T-helper 1 cell treated with Interleukin-12 subunit alpha and Interleukin-12 subunit beta and Interleukin-4 antibody, amounts not matched to agents 30 μg/mL and 1 μg/mL, for 36 hours (primary cell): ENCODE measurements around the gene TNNI3K.

Experiments
- H3K27ac Mint-ChIP-seq: one replicate; pipeline ENCODE4 v1.8.0; 2021; ENCODE audit warnings: mild to moderate bottlenecking, mixed read lengths
- H3K27me3 Mint-ChIP-seq: one replicate; pipeline ENCODE4 v1.8.0; 2021; ENCODE audit warnings: low read depth, mixed read lengths
- H3K36me3 Mint-ChIP-seq: one replicate; pipeline ENCODE4 v1.8.0; 2021; ENCODE audit warnings: low read depth, mixed read lengths
- H3K4me1 Mint-ChIP-seq: one replicate; pipeline ENCODE4 v1.8.0; 2021; ENCODE audit warnings: low read depth, mixed read lengths
- H3K4me3 Mint-ChIP-seq: one replicate; pipeline ENCODE4 v1.8.0; 2021; ENCODE audit warnings: mild to moderate bottlenecking, moderate library complexity, mixed read lengths
- H3K9me3 Mint-ChIP-seq: one replicate; pipeline ENCODE4 v1.8.0; 2021; ENCODE audit warnings: mixed read lengths

TNNI3K gene

DNA sequence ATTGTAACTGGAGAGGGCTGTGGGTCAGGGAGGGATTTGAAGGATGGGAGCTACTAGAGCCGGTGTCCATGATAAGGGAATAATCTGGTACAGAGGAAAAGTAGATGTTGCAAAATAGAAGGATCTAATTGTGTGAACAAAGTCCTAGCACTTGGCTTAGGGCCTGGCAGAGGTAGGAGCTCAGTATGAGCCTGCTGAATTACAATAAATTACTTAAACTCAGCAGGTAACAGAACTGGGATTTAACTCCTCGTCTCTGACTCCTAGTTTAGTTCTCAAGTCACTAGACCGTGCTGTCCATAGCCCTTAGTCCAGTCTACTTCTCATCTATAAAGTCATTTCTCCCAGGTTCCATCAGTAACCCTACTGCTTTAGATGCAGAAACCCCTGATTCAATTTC lies 157.0 kb downstream of the TNNI3K start:
- no peaks in the 10 kb centered on the region for H3K36me3 Mint-ChIP-seq
- no peak overlapping the region for H3K4me3 Mint-ChIP-seq
- H3K27ac Mint-ChIP-seq, result no peak overlapping the region
- no peaks in the 10 kb centered on the region for H3K27me3 Mint-ChIP-seq
- peaks cover 3% of the 10 kb centered on the region for H3K4me1 Mint-ChIP-seq
- H3K9me3 Mint-ChIP-seq, result no peaks in the 10 kb centered on the region

DNA sequence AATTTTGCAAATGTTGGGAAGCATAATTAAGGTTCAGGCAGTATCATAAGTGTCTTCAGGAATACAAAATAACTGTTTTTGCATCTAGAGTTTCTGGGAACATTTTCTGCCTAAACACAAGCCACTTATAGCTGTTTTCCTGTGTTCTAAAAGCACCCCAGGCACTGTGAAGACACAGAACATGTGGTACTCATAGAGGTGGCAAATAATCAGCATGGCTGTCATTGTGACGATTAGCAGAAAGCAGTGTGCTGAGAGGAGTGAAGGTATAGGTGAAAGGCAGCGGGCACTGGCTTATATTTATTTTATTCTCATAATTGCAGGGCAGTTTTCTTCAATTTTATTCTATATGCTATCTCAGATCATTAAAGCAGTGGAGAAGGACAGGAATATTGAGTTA lies 157.7 kb downstream of the TNNI3K start:
- Mint-ChIP-seq H3K4me1 (peaks cover 3% of the 10 kb centered on the region), H3K27ac (no peak overlapping the region), H3K27me3 (no peaks in the 10 kb centered on the region), H3K36me3 (no peaks in the 10 kb centered on the region), H3K9me3 (no peaks in the 10 kb centered on the region), H3K4me3 (no peak overlapping the region)

DNA sequence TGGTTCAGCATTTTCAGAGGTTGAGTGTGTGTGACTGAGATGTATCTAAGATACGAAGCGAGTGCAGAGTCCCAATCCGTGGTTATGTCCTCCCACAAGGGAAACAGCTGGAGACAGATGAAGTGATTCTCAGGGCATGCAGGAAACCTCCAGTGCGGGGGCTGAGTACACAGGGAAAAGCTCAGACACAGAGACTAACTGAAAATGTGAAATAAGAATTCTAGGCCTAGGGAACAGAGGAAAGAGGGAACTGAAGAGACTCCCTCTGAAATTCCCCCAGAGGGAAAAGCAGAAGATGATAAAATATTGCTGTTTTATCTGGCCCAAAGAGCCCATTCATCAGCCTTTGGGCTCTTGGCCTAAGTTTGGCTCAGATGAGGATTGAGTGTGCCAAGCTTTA lies 160.4 kb downstream of the TNNI3K start:
- no peaks in the 10 kb centered on the region for H3K36me3 Mint-ChIP-seq
- no peak overlapping the region for H3K4me3 Mint-ChIP-seq
- peaks cover 3% of the 10 kb centered on the region for H3K4me1 Mint-ChIP-seq
- no peaks in the 10 kb centered on the region for H3K27me3 Mint-ChIP-seq
- H3K9me3 Mint-ChIP-seq, result no peaks in the 10 kb centered on the region
- H3K27ac Mint-ChIP-seq, result no peak overlapping the region

DNA sequence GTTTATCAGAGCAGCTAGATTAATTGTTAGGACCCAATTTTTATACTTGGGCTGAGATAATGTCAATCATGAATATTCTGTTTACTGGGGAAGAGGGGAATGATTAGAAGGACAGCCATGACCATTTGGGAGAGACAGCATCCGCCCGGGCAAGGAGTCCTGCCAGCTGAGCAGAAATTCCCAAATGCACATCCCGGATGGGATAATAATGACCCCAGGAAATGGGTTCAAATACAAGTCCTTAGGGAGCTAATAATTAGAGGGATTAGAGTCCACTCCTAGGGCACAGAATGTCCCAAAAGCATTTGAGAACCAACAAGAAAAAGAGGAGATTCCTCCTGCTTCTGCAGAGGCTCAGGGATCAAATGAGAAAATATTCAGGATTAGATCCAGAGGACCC lies 161.3 kb downstream of the TNNI3K start:
- Mint-ChIP-seq H3K4me3 (no peak overlapping the region), H3K36me3 (no peaks in the 10 kb centered on the region), H3K27me3 (no peaks in the 10 kb centered on the region), H3K9me3 (no peaks in the 10 kb centered on the region), H3K4me1 (peaks cover 3% of the 10 kb centered on the region), H3K27ac (no peak overlapping the region)

DNA sequence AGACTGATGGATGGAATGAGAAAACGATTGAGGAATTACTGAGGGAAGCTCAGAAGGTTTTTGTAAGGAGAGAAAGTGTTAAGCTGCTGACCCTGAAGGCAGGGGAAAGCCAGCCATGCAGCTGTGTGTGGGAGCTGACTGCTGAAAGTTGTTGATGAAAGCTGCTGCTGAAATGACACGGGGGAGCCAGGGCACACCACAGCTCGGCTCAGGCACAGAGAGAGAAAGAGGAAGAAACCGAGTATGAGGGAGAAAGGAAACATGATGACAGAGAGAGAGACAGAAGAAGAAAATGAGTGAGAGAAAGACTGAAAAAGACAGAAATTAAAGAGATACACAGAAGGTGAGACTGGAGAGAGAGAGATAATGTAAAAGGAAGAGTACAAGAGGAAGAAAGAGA lies 161.7 kb downstream of the TNNI3K start:
- H3K36me3 Mint-ChIP-seq, result no peaks in the 10 kb centered on the region
- no peaks in the 10 kb centered on the region for H3K9me3 Mint-ChIP-seq
- H3K4me1 Mint-ChIP-seq, result peaks cover 3% of the 10 kb centered on the region
- H3K27me3 Mint-ChIP-seq, result no peaks in the 10 kb centered on the region
- no peak overlapping the region for H3K4me3 Mint-ChIP-seq
- H3K27ac Mint-ChIP-seq, result no peak overlapping the region

DNA sequence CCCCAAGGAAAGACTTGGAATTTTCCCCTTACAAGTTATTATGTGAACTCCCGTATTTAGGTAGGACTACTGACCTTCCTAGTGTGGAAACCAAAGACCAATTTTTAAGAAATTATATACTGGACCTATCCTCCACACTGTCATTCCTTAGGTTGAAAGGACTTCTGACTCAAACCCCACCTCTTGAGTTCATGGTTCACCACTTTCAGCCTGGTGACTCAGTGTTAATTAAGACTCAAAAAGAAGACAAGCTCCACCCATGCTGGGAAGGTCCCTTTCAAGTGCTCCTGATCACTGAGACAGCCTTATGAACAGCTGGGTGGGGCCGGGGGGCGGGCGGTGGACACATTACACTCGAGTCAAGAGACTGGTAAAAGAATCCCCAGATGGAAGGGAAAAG lies 164.1 kb downstream of the TNNI3K start:
- Mint-ChIP-seq H3K36me3 (no peaks in the 10 kb centered on the region), H3K27me3 (no peaks in the 10 kb centered on the region), H3K27ac (no peak overlapping the region), H3K9me3 (no peaks in the 10 kb centered on the region), H3K4me3 (no peak overlapping the region), H3K4me1 (peaks cover 3% of the 10 kb centered on the region)

DNA sequence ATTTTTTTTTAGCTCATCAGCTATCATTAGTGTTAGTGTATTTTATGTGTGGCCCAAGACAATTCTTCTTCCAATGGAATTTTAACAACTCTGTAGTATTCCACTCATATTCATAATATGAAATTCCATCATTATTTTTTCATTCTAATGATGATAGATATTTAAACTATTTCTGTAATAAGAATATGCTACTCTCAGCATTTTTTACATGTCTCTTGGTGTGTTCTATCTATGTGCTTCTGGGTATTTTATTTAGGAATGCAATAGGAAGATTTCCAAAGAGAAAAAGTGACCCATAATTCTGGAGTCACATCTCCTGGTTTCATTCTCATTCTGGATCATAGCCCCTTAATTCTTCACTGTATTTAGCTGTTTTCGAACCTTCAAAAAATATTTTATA lies 167.7 kb downstream of the TNNI3K start:
- Mint-ChIP-seq H3K27me3 (no peaks in the 10 kb centered on the region), H3K9me3 (no peaks in the 10 kb centered on the region), H3K4me3 (no peak overlapping the region), H3K4me1 (no peaks in the 10 kb centered on the region), H3K27ac (no peak overlapping the region), H3K36me3 (no peaks in the 10 kb centered on the region)

DNA sequence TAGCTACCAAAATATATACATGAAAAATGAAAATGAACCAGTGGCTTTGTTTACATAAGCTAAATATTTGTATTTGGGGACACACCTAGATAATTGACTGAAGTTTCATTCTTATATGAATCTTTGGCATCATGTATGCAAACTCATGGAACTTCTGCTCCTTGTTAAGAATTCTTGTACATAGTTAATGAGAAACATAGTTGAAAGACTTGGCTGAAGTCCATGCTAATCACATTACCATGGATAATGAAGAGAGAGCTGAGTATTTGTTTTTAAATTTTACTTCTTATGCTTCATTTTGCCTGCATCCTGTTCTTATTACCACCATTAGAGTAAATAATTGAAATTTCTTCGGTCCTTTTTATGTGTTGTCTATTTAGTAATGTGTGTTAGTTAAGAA lies 168.4 kb downstream of the TNNI3K start:
- no peaks in the 10 kb centered on the region for H3K27me3 Mint-ChIP-seq
- no peaks in the 10 kb centered on the region for H3K4me1 Mint-ChIP-seq

DNA sequence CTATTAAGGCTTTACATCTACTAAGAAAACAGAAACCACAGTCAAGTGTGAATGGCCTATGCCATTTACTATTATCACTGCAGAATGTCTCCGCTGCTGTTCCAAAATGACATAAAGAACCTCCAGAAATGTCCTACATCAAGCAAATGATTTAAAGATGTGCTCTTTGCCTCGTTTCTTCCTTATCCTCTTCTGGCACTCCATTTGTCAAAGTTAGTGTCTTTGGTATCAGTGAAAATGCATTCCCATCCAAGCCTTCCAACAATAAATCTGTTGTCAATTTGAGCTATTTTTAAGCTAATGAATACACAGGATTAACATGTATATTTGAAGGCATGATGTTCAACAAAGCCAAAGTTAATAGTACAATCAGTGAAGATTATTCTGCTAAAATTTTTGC lies 171.6 kb downstream of the TNNI3K start:
- Mint-ChIP-seq H3K4me1 (no peaks in the 10 kb centered on the region), H3K36me3 (no peaks in the 10 kb centered on the region), H3K27ac (no peak overlapping the region)

More for the DNA sequence above, 168.4 kb downstream of the TNNI3K start:
- no peak overlapping the region for H3K4me3 Mint-ChIP-seq
- H3K9me3 Mint-ChIP-seq, result no peaks in the 10 kb centered on the region
- no peak overlapping the region for H3K27ac Mint-ChIP-seq
- no peaks in the 10 kb centered on the region for H3K36me3 Mint-ChIP-seq

DNA sequence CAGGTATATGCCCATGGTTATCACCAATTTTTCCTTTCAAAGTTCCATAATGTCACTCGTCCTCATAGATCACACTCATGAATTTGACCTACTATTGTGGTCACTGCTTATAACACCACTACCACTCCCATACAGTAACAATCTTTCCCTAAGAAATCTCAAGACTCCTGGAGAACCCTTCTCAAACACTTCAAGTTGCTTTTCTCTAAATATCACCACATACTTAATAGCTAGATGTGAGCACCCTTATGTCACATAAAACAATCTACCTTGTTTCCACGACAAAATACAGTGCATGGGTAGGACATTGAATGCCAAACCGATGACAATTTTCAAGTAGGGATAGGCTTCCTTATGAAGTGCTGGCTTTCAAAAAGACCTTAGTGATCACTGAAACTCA lies 172.7 kb downstream of the TNNI3K start:
- H3K4me3 Mint-ChIP-seq, result no peak overlapping the region
- no peaks in the 10 kb centered on the region for H3K27me3 Mint-ChIP-seq
- no peak overlapping the region for H3K27ac Mint-ChIP-seq
- no peaks in the 10 kb centered on the region for H3K36me3 Mint-ChIP-seq
- no peaks in the 10 kb centered on the region for H3K4me1 Mint-ChIP-seq
- H3K9me3 Mint-ChIP-seq, result no peaks in the 10 kb centered on the region

More for the DNA sequence above, 171.6 kb downstream of the TNNI3K start:
- Mint-ChIP-seq H3K4me3 (no peak overlapping the region), H3K27me3 (no peaks in the 10 kb centered on the region), H3K9me3 (no peaks in the 10 kb centered on the region)

DNA sequence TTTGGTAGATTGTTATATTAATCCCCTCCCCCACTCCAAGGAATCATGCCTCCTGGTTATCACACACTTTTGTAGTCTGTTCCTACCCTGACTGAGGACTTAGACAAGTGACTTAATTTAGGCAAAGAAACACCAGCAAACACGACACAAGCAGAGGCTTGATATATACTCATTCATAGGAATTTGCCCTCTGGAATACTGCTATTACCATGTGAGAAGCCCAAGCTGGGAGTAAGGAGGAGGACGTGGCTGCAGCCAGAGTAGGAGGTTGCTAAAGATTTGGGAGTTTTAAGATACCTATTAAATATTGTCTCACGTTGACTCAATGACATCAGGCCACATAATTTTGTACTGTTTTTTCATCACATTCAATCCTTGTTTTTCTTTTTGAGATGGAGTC lies 177.1 kb downstream of the TNNI3K start:
- Mint-ChIP-seq H3K4me3 (no peak overlapping the region), H3K9me3 (no peaks in the 10 kb centered on the region), H3K36me3 (peaks cover 1% of the 10 kb centered on the region), H3K4me1 (no peaks in the 10 kb centered on the region), H3K27ac (no peak overlapping the region), H3K27me3 (no peaks in the 10 kb centered on the region)

DNA sequence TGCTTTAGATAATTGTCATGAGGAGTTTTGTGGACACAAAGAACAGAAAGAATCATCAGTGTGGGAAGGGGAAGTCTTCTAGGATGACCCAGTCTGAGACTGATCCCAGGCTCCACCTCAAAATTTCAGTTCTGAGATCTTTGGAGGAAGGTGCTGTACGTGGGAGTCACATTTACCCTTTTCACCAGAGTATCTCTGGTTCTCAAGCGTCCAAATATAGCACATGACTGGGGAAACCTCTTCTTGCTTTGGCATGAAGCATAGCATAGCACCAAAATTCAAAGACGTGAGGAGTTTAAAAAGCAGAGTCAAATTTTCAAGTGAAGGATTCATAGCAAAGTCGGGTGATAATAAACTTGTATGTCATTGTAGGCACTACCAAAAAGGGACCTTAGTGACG lies 180.7 kb downstream of the TNNI3K start:
- Mint-ChIP-seq H3K9me3 (no peaks in the 10 kb centered on the region), H3K27ac (no peak overlapping the region), H3K27me3 (no peaks in the 10 kb centered on the region), H3K4me3 (no peak overlapping the region), H3K4me1 (no peaks in the 10 kb centered on the region), H3K36me3 (peaks cover 1% of the 10 kb centered on the region)

DNA sequence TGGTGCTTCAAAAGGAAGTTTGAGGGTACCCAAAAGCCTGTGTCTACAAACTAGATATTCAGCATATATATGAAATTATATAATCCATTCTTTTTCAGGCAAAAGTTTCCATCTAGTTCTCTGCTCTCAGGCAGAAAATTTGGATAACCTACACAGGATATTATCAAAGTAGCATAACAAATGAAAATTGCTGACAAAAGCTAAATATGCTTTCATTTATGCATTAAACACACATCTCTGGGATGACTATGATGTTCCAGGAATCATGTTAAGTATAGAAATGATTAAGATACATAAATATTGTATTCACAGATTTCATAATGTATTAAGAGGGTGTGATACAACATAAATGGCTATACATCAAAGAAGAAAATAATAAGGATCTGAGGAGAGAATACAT lies 184.4 kb downstream of the TNNI3K start:
- no peak overlapping the region for H3K4me3 Mint-ChIP-seq
- no peak overlapping the region for H3K27ac Mint-ChIP-seq
- no peaks in the 10 kb centered on the region for H3K27me3 Mint-ChIP-seq

DNA sequence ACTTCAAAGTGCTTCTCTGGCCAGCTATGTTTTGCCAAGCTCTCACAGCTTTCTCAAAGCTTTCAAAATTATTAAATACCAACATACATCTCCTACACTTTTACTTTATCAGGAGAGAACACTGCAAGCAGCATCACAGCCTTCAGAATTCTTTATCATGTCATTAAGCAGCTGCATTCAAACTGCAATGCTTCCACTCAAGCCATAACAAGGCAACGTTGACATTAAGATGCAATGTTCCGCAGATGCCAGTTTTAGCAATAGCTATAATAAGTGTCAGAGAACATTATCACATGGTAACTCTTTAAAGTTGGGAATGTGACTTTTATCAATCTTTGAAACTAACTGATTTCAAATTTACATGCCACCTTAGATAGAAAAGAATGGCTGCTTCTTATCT lies 185.3 kb downstream of the TNNI3K start:
- H3K9me3 Mint-ChIP-seq, result no peaks in the 10 kb centered on the region
- no peaks in the 10 kb centered on the region for H3K36me3 Mint-ChIP-seq
- H3K27me3 Mint-ChIP-seq, result no peaks in the 10 kb centered on the region
- H3K27ac Mint-ChIP-seq, result no peak overlapping the region
- no peak overlapping the region for H3K4me3 Mint-ChIP-seq
- H3K4me1 Mint-ChIP-seq, result no peaks in the 10 kb centered on the region

More for the DNA sequence above, 184.4 kb downstream of the TNNI3K start:
- H3K9me3 Mint-ChIP-seq, result no peaks in the 10 kb centered on the region
- H3K4me1 Mint-ChIP-seq, result no peaks in the 10 kb centered on the region
- H3K36me3 Mint-ChIP-seq, result peaks cover 1% of the 10 kb centered on the region

DNA sequence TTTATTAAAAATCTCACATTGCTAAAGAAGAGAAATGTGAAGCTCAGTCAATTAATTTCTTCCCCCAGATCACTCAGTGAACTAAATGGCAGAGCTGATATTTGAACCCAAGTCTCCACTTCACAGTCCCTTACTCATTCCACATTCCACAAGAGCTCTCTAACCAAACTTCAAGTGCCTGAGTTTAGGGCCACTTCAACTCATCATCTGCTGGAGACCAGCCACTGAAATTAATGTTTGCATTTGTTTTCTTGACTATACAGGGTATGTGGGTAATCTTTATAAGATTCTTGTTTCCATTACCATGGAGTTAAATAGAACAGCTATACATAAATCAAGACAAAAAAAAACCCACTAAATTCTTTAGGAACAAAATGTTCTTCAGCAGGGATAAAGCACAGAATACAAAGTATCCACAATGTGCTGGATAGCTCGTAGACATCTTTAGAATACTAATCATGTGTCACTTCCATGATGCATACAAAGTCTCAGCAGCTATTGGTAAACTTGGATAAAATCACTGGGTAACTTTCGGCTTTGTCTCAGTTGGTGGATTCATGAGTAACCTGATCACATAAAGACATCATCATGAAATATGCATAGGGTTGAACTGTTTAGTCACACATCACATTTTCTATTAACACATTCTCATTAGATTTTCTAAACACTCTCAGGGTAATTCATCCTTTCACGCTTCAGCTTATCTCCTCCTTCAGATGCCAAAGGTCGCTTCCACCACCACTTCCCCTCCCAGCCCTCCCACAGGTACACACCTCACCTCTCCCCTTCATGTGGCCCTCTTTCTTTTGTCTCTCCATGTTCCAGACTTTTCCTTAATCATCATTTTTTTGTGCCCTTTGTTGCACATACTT lies 187.5 kb downstream of the TNNI3K start:
- no peaks in the 10 kb centered on the region for H3K9me3 Mint-ChIP-seq
- H3K4me1 Mint-ChIP-seq, result no peaks in the 10 kb centered on the region
- H3K27ac Mint-ChIP-seq, result no peak overlapping the region
- no peak overlapping the region for H3K4me3 Mint-ChIP-seq
- no peaks in the 10 kb centered on the region for H3K27me3 Mint-ChIP-seq
- H3K36me3 Mint-ChIP-seq, result no peaks in the 10 kb centered on the region
